ENCODE results near the gene QTRT2. TPM values are rescaled to one million over a fixed set of nuclear protein-coding genes. Genes with fewer than 3 reads are reported as not detected.

QTRT2 gene
- total RNA-seq, 1 donor from 2014 or later = 32.1 TPM

DNA sequence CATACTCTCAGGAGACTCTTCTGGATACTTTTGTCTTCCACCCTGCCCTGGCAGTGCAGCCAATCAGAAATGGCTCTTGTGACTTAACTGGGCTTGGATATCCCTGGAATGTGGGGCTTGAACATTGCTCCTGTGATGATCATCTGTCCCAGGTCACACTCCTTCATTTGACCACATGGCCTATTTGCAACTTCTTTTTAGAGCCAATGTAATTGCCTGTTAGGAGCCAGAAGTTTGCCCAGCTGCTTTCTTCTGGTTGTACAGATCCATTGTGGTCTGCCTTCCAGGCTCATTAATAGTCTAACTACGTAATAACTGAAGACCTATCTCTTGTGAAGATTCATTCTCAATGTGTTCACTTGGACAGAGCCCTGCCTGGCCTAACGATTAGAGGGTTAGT is 29.8 kb downstream of the QTRT2 start:
- peaks cover 17% of the 10 kb centered on the region for H3F3A ChIP-seq (ENCODE audit: low read depth)
- H3K9ac ChIP-seq = no peak overlapping the region
- H3K9me3 Mint-ChIP-seq = peaks cover 6% of the 10 kb centered on the region
- peaks cover 16% of the 10 kb centered on the region for H3K4me1 ChIP-seq
- no peaks in the 10 kb centered on the region for H3K9me3 ChIP-seq (ENCODE audit: low read depth)
- H3K27me3 ChIP-seq = no peaks in the 10 kb centered on the region
- DNase-seq (ENCODE audit: low spot score) = no peak
- no peak overlapping the region for H3K4me3 ChIP-seq
- TF ChIP-seq, protein P1, sequence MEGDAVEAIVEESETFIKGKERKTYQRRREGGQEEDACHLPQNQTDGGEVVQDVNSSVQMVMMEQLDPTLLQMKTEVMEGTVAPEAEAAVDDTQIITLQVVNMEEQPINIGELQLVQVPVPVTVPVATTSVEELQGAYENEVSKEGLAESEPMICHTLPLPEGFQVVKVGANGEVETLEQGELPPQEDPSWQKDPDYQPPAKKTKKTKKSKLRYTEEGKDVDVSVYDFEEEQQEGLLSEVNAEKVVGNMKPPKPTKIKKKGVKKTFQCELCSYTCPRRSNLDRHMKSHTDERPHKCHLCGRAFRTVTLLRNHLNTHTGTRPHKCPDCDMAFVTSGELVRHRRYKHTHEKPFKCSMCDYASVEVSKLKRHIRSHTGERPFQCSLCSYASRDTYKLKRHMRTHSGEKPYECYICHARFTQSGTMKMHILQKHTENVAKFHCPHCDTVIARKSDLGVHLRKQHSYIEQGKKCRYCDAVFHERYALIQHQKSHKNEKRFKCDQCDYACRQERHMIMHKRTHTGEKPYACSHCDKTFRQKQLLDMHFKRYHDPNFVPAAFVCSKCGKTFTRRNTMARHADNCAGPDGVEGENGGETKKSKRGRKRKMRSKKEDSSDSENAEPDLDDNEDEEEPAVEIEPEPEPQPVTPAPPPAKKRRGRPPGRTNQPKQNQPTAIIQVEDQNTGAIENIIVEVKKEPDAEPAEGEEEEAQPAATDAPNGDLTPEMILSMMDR (IDR thresholded peaks at IDR 0.05) = no peak
- TF ChIP-seq EZH2 (IDR thresholded peaks at IDR 0.05) (no peak), EZH2phosphoT487 (IDR thresholded peaks at IDR 0.05) (no peak)
- no peak overlapping the region for H3K4me2 ChIP-seq
- no peak overlapping the region for H3K4me3 Mint-ChIP-seq
- peaks cover 4% of the 10 kb centered on the region for H3K27me3 Mint-ChIP-seq (ENCODE audit: insufficient read depth, low read depth)
- no peaks in the 10 kb centered on the region for H3K79me2 ChIP-seq (ENCODE audit: low read depth)
- H3K27ac ChIP-seq = no peak overlapping the region
- peaks cover 38% of the 10 kb centered on the region for H3K36me3 Mint-ChIP-seq
- no peak overlapping the region for H2AFZ ChIP-seq (replicated peaks)
- no peak overlapping the region for H3K27ac Mint-ChIP-seq
- H3K4me1 Mint-ChIP-seq = peaks cover 15% of the 10 kb centered on the region
- H4K20me1 ChIP-seq (ENCODE audit: low read depth) = no peaks in the 10 kb centered on the region
- peaks cover 25% of the 10 kb centered on the region for H3K36me3 ChIP-seq

DNA sequence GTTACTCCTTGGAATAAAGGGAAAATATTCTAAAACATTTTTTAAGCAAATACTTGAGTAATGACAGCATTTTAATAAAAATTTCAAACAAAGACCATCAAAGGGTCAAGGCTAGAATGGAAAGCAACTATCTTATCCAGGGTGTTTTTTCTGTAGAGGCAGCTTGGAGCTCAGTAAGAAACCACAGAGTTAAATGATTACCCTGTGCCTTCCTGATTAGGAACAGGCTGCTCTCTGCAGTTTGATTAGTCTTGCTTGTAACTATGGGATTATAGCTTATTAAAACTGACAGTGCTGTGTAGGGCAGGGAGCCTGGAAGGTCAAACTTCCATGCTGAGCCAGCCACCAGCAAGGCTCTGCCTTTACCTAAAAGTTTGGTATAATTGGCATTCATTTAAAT is 33.1 kb downstream of the QTRT2 start:
- Histone ChIP-seq H4K20me1 (ENCODE audit: low read depth) (no peaks in the 10 kb centered on the region), H3K36me3 (peaks cover 18% of the 10 kb centered on the region), H3K4me1 (peaks cover 24% of the 10 kb centered on the region), H3K4me3 (no peak overlapping the region), H3K4me2 (peak overlapping the region; percentile 31), H3K9ac (no peak overlapping the region), H3K27me3 (no peaks in the 10 kb centered on the region), H3F3A (ENCODE audit: low read depth) (peaks cover 21% of the 10 kb centered on the region), H3K27ac (no peak overlapping the region), H2AFZ (replicated peaks) (no peak overlapping the region), H3K79me2 (ENCODE audit: low read depth) (no peaks in the 10 kb centered on the region), H3K9me3 (ENCODE audit: low read depth) (no peaks in the 10 kb centered on the region)
- peaks cover 24% of the 10 kb centered on the region for H3K36me3 Mint-ChIP-seq
- peaks cover 37% of the 10 kb centered on the region for H3K4me1 Mint-ChIP-seq
- H3K27ac Mint-ChIP-seq = no peak overlapping the region
- TF ChIP-seq, protein P1 (IDR thresholded peaks at IDR 0.05) = no peak
- TF ChIP-seq EZH2 (IDR thresholded peaks at IDR 0.05) = no peak
- no peak for TF ChIP-seq EZH2phosphoT487 (IDR thresholded peaks at IDR 0.05)
- H3K4me3 Mint-ChIP-seq = no peak overlapping the region
- H3K27me3 Mint-ChIP-seq (ENCODE audit: insufficient read depth, low read depth) = peaks cover 4% of the 10 kb centered on the region
- DNase-seq (ENCODE audit: low spot score) = no peak
- H3K9me3 Mint-ChIP-seq = peaks cover 6% of the 10 kb centered on the region

DNA sequence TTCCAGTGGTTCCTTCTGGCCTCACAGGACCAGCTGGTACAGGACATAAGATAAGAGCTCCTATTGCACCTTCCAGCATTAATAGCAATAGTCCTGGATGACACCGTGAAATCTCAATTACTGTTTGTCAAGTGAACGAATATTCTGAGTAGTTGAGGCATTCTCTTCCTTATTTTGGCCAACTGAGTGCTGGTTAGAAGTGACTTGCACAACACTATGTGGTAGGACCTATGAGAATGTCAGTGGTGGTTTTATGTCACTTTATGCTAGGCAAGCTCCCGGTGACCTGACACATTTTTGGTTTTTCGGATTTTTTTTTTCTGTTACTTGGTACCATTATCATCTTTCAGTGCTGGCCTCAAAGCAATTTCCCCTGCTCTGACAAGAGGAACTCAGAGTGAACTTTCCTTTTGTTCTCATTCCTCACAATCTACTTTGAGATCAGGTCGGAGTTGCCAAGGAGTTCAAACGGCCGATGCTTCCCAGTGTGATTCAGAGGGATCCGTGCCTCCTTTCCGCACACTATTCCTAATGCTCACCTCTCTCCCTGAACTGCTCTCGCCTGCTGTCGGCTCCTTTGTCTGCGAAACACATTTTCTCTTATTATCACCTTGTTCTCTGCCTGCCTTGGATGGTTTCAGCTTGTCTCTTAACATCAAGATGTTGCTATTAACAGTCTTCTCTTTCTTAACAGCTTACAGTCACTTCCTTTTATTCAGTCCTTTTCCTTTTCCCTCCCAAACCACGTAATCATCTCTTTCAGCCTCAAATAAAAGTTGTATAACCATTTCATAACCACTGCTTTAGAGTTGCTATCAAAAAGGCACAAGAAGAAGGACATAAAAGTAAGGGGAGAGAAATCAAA is 35.8 kb downstream of the QTRT2 start:
- H3K4me3 Mint-ChIP-seq = no peak overlapping the region
- H4K20me1 ChIP-seq (ENCODE audit: low read depth) = no peaks in the 10 kb centered on the region

More for the DNA sequence above, 35.8 kb downstream of the QTRT2 start:
- Histone ChIP-seq H3K9ac (no peak overlapping the region), H2AFZ (replicated peaks) (peak overlapping the region; percentile 58), H3K27me3 (no peaks in the 10 kb centered on the region), H3K9me3 (ENCODE audit: low read depth) (no peaks in the 10 kb centered on the region), H3K4me2 (no peak overlapping the region), H3K27ac (no peak overlapping the region), H3F3A (ENCODE audit: low read depth) (peaks cover 21% of the 10 kb centered on the region), H3K4me1 (peaks cover 24% of the 10 kb centered on the region), H3K36me3 (peaks cover 6% of the 10 kb centered on the region), H3K4me3 (no peak overlapping the region), H3K79me2 (ENCODE audit: low read depth) (no peaks in the 10 kb centered on the region)
- Mint-ChIP-seq H3K27me3 (ENCODE audit: insufficient read depth, low read depth) (peaks cover 6% of the 10 kb centered on the region), H3K27ac (peak overlapping the region; percentile 61), H3K36me3 (peaks cover 6% of the 10 kb centered on the region), H3K9me3 (peaks cover 10% of the 10 kb centered on the region), H3K4me1 (peaks cover 37% of the 10 kb centered on the region)
- no peak for TF ChIP-seq EZH2 (IDR thresholded peaks at IDR 0.05)
- TF ChIP-seq, protein P1 (IDR thresholded peaks at IDR 0.05) = no peak
- TF ChIP-seq EZH2phosphoT487 (IDR thresholded peaks at IDR 0.05) = no peak
- no peak for DNase-seq (ENCODE audit: low spot score)
